HG03196 (cell line): ENCODE results near the gene ASB18.

ENCODE experiments used
- ATAC-seq: cut with Tn5 transposase; IDR thresholded peaks from one replicate; pipeline ENCODE4 v1.9.1; 2021; ENCODE audit not compliant: unreplicated experiment

ASB18 gene

DNA sequence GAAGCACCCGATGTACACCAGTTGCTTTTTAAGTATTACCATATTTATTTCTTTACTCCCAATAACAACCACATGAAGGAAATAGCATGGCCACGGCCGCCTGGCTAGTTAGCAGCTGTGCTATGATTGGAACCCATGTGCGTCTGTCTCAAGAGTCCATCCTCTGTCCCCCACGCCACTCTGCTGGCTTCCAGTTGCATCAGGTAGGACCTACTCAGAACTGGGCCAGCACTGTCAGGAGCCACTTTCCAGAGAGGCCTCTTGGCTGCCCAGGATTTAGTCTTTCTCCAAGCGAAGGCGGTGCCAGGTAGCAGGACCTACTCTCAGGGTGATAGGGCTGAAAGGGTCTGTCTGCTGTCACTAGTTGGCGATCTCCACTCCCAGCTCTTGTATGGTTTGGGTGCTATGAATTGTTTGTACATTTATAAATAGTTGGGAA, 22.1 kb downstream of the ASB18 start:
- ATAC-seq: no peak

GRCh38 chr2:236241181-236242056, 22.8 kb downstream of the ASB18 start:
- ATAC-seq: no peak

- ATAC-seq: no peak
These were observed 23.8 kb downstream of the ASB18 start for GRCh38 chr2:236240228-236240990.

DNA sequence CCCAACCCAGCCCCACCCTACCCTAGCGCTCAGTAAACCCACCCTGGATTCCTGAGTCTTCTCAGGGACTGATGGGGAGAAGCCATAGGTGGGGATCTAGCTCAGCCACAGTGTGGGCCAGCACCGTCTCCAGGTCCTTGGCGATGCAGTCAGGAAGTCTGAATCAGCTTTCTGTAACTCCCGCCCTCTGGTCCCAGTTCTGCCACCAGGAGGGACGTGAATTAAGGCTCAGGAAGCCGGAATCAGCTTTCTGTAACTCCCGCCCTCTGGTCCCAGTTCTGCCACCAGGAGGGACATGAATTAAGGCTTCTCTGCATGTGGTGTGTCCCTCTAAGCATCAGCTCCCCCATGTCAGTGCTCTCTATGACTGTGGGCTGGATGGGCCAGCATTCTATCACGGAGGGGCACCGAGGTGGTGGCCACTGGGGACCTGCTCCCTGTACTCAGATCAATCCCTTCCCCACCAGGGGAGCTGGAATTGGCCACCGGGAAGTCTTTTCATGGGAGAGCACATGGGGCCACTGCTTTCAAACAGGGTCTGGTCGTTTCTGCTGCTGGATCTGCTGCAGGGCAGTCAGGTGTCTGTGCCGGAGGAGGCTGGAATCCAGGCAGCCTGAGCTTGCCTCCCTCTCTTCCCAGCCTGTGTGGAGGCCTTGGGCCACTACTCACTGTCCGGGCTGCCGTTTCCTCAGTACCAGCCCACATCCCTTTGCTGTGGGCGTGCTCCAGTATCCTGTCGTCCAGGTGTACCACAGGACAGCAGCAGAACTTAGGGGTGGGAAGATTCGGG, 24.7 kb downstream of the ASB18 start:
- ATAC-seq: no peak

DNA sequence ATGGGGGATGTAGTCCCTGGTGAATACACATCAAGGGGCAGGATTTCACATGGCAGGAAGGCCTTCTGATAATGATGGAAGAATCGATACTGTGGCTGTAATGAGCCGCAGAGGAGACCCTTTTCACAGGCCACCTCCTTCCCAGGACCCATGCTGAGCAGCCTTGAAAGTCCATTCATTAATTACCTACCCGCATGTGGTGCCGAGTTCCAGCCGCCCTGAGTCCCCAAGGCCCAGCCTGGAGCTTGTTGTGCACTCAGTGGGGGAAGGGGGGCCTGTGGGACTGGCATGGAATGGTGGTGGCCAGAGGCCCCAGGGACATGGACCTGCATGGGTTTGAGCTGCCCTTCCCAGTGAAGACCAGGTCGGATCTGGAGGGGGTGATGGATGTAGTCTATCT, 25.5 kb downstream of the ASB18 start:
- ATAC-seq: no peak

DNA sequence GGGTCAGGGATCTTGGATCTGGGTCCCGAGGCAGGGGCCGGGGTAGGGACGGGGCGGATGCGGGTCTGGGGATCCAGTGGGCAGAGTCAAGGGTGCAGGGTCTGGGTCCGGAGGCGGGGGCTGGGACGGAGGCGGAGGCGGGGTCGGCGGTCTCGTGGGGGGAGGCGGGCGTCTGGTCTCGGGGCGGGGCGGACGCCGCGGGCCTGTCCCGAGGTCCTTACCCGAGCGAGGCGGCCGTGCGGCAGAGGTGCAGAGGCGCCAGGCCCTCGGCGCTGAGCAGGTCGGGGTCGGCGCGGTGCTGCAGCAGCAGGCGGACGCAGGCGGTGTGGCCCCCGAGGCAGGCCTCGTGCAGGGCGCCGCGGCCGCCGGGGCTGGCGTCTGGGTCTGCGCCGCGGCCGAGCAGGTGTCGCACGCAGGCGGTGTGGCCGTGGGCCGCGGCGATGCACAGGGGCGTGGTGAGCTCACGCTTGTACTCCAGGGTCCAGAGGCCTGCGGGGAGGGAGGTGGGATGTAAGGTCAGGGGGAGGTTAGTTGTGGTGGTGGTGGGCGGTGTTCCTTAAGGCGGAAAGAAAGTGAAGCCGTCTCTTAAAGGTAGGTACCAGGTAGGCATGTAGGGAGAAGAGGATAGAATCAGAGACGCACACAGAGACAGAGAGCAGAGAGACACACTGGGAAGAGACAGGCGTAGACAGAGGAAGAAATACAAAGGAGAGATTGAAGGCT, 26.6 kb downstream of the ASB18 start:
- no peak for ATAC-seq

DNA sequence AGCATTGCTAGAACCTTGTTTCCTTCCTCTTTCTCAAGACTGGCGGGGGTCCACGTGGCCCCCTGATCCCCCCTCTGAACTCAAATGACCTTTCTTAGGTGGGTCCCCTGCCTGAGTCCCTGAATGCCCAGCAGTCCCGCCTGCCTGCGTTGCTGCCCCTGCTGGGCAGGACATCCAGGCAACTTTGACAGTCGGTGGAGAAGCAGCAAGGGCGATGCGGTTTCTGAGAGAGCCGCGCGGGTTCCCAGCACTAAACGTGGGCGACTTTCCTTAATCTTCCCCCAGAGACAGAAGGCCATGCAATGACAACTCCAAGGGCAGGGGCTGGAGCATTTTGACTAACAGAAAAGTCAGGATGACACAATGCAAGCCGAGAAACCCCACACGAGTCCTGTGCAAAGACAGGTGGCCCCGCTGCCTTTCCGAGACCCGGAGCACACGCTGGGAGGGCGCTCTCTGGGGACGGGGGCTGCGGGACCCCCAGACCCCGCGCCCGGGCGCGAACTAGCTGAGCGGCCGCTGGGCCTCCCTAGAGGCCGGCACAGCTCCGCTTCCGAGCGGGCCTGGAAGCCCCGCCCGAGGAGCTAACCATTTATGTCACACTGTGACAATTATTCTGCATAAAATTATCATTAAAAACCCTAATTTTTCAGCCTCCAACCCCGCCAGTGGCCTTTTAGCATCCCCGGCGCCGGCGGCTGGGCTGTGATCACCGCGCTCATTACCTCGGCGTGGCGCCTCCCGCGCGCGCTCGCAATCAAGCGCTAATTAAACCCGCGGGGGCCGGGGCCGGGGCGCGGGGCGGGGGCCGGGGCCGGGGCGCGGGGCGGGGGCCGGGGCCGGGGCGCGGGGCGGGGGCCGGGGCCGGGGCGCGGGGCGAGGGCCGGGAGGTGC, 27.4 kb downstream of the ASB18 start:
- no peak for ATAC-seq

GRCh38 chr2:236229186-236229585, 35.0 kb downstream of the ASB18 start:
- ATAC-seq: no peak

DNA sequence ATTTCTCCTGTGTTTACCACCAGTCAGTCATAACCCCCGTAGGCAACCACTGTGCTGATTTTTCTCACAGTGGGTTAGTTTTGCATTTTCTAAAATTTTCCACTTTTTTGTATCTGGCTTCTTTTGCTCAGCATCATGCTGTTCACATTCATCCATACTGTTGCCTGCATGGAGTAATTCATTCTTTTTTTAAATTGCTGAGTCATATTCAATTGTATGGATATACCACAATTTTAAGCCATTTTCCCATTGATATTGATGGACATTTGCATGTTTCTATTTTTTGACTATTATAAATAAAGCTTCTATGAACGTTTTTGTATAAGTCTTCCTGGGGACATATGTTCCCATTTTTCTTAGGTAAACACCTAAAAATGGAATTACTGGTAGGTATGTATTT, 40.5 kb downstream of the ASB18 start:
- no peak for ATAC-seq

DNA sequence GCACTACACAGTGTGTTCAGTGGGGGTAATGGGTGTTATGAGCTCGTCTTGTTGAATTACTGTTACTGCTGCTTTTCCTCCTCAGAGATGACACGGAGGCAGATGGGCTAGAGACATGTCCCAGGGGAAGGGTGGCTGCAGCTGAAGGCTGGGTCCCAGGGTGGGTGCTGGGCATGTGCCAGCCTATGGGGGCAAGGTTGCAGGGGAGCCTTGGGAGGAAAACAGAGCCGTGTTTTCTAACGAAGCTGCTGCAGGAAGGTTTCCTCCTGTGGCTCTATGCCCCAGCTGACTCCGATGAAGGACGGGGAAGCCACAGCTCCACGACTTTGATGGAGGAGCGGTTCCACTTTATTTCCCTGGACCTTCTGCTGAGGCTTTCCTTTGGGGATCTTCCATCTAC, 42.4 kb downstream of the ASB18 start:
- no peak for ATAC-seq

GRCh38 chr2:236219411-236219810, 44.8 kb downstream of the ASB18 start:
- no peak for ATAC-seq

GRCh38 chr2:236217926-236218325, 46.3 kb downstream of the ASB18 start:
- ATAC-seq: no peak

- ATAC-seq: no peak
These were observed 47.5 kb downstream of the ASB18 start for GRCh38 chr2:236216711-236217110.

GRCh38 chr2:236215761-236216333, 48.4 kb downstream of the ASB18 start:
- ATAC-seq: no peak

- no peak for ATAC-seq
These were observed 49.0 kb downstream of the ASB18 start for GRCh38 chr2:236215196-236215595.

GRCh38 chr2:236214376-236214995, 49.7 kb downstream of the ASB18 start:
- no peak for ATAC-seq

DNA sequence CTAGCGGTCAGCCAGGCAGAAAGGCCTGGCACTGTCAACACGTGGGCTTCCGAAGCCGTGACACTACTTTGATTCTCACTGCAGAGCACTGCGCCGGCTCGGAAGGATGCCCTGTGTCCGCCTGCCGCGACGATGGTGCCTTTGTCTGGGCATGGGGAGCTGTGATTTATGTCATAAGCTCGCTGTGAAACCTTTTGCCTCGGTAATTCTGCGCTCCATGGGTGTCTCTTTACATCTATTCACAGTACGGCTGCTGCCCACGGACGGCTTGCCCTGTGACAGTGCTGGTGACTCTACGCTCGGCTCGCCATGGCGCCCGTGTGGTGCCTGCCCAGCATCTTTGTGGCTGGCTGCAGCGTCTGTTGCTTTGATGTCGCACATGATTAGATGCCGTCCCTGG, 52.9 kb downstream of the ASB18 start:
- no peak for ATAC-seq

DNA sequence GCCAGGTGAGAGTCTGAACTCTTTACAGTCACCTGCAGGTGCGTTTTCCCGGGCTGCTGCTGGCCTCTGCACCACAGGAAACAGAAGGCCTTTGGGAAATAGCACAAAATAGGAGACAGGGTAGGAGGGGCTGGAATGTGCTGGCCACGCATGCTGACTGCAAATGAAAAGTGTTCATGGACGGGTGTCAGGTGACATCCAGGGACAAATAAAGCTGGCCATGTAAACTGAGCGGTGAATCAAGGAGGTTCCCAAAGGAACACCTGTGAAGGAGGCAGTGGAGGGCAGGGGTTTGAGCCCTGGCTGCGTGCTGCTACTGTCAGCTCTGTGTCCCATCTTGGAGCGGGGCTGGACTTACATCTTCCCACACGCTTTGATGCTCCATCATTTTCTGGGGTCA, 53.7 kb downstream of the ASB18 start:
- no peak for ATAC-seq

GRCh38 chr2:236209996-236210395, 54.2 kb downstream of the ASB18 start:
- no peak for ATAC-seq
